A549 treated with AZD9567 at 1 μM for 4 hours (cell line): ENCODE data around the gene UFM1. TPM values are rescaled to one million over a fixed set of nuclear protein-coding genes. Genes with fewer than 3 reads are reported as not detected.

ENCODE experiments used
- total RNA-seq: library from RNA; stranded (reverse); fragments of 200-300 nt; extraction: Qiagen RNA extraction; gene quantifications from 5 replicates; pipeline ENCODE4 v1.2.3, GENCODE V29; 2022; ENCODE audit not compliant: insufficient read depth

The UFM1 gene
- total RNA-seq, result 25.4 to 47.0 TPM (median 25.8 TPM) in 5 replicates

GRCh38 chr13:38349390-38350113 lies at the start of gene UFM1:
UFM1 (plus strand) TSS chr13:38349851; CDS start chr13:38349920, 69 bp downstream.

